ENCODE data around the gene VPS52.

VPS52 gene

GRCh38 chr6:33208091-33208967 is 63.3 kb downstream of the VPS52 start, which contains the start of gene RING1:
TSS of gene RING1 (plus strand) at chr6:33208500. CDS start at chr6:33208823, 323 bp downstream.
- DNase-seq = peak; percentile 91

- peak; percentile 34 for DNase-seq
Measured at GRCh38 chr6:33207552-33208090, 64.1 kb downstream of the VPS52 start.

- no peak for DNase-seq
Measured at GRCh38 chr6:33206864-33207551, 64.7 kb downstream of the VPS52 start.

- DNase-seq = no peak
Measured at GRCh38 chr6:33206027-33206863, 65.4 kb downstream of the VPS52 start.

GRCh38 chr6:33205191-33206026 is 66.3 kb downstream of the VPS52 start:
- DNase-seq = peak; percentile 64

- peak; percentile 98 for DNase-seq
Measured at GRCh38 chr6:33204415-33205190, 67.1 kb downstream of the VPS52 start, which contains the start of gene HSD17B8. TSS of gene HSD17B8 (plus strand) at chr6:33204655. CDS start at chr6:33204669, 14 bp downstream.

GRCh38 chr6:33204165-33204414 is 67.6 kb downstream of the VPS52 start:
- no peak for DNase-seq

- no peak for DNase-seq
Measured at GRCh38 chr6:33203443-33204164, 68.1 kb downstream of the VPS52 start.

GRCh38 chr6:33202799-33203198 is 68.9 kb downstream of the VPS52 start:
- DNase-seq = no peak

GRCh38 chr6:33201935-33202334 is 69.7 kb downstream of the VPS52 start:
- DNase-seq = no peak

- DNase-seq = no peak
Measured at GRCh38 chr6:33201147-33201545, 70.5 kb downstream of the VPS52 start.
